ENCODE data around the gene PDSS2. TPM values are rescaled to one million over a fixed set of nuclear protein-coding genes. Genes with fewer than 3 reads are reported as not detected.

The PDSS2 gene
- total RNA-seq, 1 experiment from 2014 or later: 12.1 TPM

GRCh38 chr6:107235007-107235406 is 224.4 kb downstream of the PDSS2 start:
- H3K36me3 Mint-ChIP-seq (ENCODE audit: insufficient read depth in 1 of 3, low read depth in 3 of 3): peaks cover 2 to 12% (median 6%) of the 10 kb centered on the region in 3 experiments; a peak in 4 of 7 replicates
- H2BK12ac ChIP-seq (ENCODE audit: insufficient read length, low read depth, low read length): no peak overlapping the region
- H2BK5ac ChIP-seq (ENCODE audit: insufficient read length, low read length): no peak overlapping the region
- no peak overlapping the region for H2BK15ac ChIP-seq (ENCODE audit: low read depth, low read length)
- no peaks in the 10 kb centered on the region; a peak in 1 of 5 replicates for H3K9me3 Mint-ChIP-seq
- H3K23ac ChIP-seq (ENCODE audit: insufficient read length, low read depth, low read length): no peak overlapping the region
- H3K56ac ChIP-seq (ENCODE audit: insufficient read length, low read depth, low read length): no peak overlapping the region
- no peak overlapping the region for H3K27ac Mint-ChIP-seq
- no peak overlapping the region for H2BK120ac ChIP-seq (ENCODE audit: low read depth, low read length, poor library complexity, severe bottlenecking)
- no peak overlapping the region for H2BK20ac ChIP-seq (ENCODE audit: low read depth, low read length, poor library complexity, severe bottlenecking)
- no peak overlapping the region for H3K4ac ChIP-seq (ENCODE audit: low read depth, low read length)
- no peak overlapping the region for H3K4me3 Mint-ChIP-seq
- no peak overlapping the region for H4K8ac ChIP-seq (replicated peaks; ENCODE audit: insufficient read length, low read depth, low read length)
- no peaks in the 10 kb centered on the region for H3K9me3 ChIP-seq (ENCODE audit: control insufficient read depth, low read depth, low read length)
- H2AFZ ChIP-seq (ENCODE audit: low read length): no peak overlapping the region
- no peaks in the 10 kb centered on the region for H3K79me2 ChIP-seq (ENCODE audit: insufficient read depth, low read length)
- H3K79me1 ChIP-seq (ENCODE audit: insufficient read depth, low read depth, low read length, poor library complexity, severe bottlenecking): no peaks in the 10 kb centered on the region
- no peak overlapping the region for H3K14ac ChIP-seq (ENCODE audit: insufficient read depth, low read length)
- no peak overlapping the region for H3K18ac ChIP-seq (ENCODE audit: insufficient read length, low read depth, low read length)
- DNase-seq: no peak
- TF ChIP-seq, protein P1, sequence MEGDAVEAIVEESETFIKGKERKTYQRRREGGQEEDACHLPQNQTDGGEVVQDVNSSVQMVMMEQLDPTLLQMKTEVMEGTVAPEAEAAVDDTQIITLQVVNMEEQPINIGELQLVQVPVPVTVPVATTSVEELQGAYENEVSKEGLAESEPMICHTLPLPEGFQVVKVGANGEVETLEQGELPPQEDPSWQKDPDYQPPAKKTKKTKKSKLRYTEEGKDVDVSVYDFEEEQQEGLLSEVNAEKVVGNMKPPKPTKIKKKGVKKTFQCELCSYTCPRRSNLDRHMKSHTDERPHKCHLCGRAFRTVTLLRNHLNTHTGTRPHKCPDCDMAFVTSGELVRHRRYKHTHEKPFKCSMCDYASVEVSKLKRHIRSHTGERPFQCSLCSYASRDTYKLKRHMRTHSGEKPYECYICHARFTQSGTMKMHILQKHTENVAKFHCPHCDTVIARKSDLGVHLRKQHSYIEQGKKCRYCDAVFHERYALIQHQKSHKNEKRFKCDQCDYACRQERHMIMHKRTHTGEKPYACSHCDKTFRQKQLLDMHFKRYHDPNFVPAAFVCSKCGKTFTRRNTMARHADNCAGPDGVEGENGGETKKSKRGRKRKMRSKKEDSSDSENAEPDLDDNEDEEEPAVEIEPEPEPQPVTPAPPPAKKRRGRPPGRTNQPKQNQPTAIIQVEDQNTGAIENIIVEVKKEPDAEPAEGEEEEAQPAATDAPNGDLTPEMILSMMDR (conservative IDR thresholded peaks at IDR 0.05): no peak
- H4K20me1 ChIP-seq (ENCODE audit: control insufficient read depth, insufficient read depth, insufficient read length): no peaks in the 10 kb centered on the region
- no peaks in the 10 kb centered on the region for H3K23me2 ChIP-seq (ENCODE audit: insufficient read length, low read depth, low read length, poor library complexity, severe bottlenecking)
- no peak overlapping the region for H3T11ph ChIP-seq (ENCODE audit: low read length)
- no peak overlapping the region for H2AK5ac ChIP-seq (ENCODE audit: insufficient read length, low read length)
- no CpG with 5 or more reads among the region's 2 CpGs for WGBS (ENCODE audit: extremely low coverage, insufficient read length, low lambda C conversion rate)
- no peak overlapping the region for H3K27ac ChIP-seq (ENCODE audit: insufficient read length, low read depth, low read length)
- no peak overlapping the region for H4K91ac ChIP-seq (ENCODE audit: insufficient read length, low read depth, low read length)
- no peaks in the 10 kb centered on the region for H3K27me3 ChIP-seq (ENCODE audit: insufficient read depth, low read length)
- no peak overlapping the region for H4K5ac ChIP-seq (ENCODE audit: insufficient read length, low read depth, low read length)
- peaks cover 8 to 10% of the 10 kb centered on the region in 2 experiments for H3K4me1 Mint-ChIP-seq
- H3K9ac ChIP-seq (ENCODE audit: extremely low read depth, insufficient read length, low read length): no peak overlapping the region
- H3K27me3 Mint-ChIP-seq (ENCODE audit: low read depth): no peaks in the 10 kb centered on the region
- H3K4me2 ChIP-seq (ENCODE audit: insufficient read depth, insufficient read length, low read length): no peak overlapping the region
- no peaks in the 10 kb centered on the region for H3K4me1 ChIP-seq (ENCODE audit: insufficient read depth, low read length)
